ENCODE data around the gene USP5. TPM values are rescaled to one million over a fixed set of nuclear protein-coding genes. Genes with fewer than 3 reads are reported as not detected.
"Not testable (repeated sequence)": the region's sequence is repeated elsewhere in the genome, so short reads cannot be mapped to it uniquely, and the experiment has no call there.

USP5 gene
- polyA plus RNA-seq, 2 of the 4 experiments (the other 2 are of a cell fraction), result 58.6 to 78.2 TPM

DNA sequence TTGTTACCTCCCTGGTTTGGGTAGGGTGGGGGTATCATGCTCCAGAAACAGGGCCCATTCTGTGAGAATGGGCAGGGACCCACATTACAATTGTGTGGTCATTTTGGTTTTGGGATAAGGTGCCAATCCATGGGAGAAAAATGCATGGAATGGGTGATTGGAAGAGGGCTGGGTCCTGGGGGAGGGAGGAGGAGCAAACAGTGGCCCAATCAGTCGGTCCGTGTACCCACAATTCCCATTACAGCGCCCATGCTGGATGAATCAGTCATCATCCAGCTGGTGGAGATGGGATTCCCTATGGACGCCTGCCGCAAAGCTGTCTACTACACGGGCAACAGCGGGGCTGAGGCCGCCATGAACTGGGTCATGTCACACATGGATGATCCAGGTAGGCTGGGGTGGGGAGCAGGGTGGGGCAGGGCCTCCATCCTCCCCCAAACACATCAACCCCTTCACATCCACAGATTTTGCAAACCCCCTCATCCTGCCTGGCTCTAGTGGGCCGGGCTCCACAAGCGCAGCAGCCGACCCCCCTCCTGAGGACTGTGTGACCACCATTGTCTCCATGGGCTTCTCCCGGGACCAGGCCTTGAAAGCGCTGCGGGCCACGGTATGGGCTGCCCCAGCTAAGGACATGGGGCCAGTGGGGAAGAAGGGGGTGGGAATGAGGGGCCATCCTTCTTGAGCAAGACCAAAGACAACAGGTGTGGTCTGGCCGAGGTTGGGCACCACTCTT is 11.8 kb downstream of the USP5 start (continued):
- TF ChIP-seq ELK1 (IDR thresholded peaks at IDR 0.05; ENCODE audit: low read depth, low read length), result no peak
- no peak for TF ChIP-seq REST (IDR thresholded peaks at IDR 0.05)
- TF ChIP-seq MAZ (IDR thresholded peaks at IDR 0.05; ENCODE audit: borderline replicate concordance, low read depth, low read length), result no peak

DNA sequence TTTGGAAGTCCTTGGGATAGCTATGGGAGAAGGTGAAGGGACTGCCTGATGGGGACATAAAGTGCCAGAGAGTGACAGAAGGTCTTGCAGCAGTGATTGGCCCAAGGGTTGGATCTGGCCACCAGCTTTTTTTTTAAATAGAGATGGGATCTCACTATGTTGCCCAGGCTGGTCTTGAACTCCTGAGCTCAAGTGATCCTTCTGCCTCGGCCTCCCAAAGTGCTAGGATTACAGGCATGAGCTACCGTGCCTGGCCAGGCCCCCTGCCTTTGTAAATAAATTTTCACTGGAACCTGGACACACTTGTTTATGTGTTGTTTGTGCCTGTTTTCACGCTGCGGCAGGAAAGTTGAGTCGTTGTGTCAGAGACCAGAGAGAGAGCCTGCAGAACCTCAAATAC is 13.4 kb downstream of the USP5 start:
- ChIA-PET POLR2A (interaction anchor here (1.2 kb wide), 1 partner anchor 14 kb away, joined by 8 read pairs; the partner anchor contains the start of genes CDCA3 and USP5), CTCF (interaction anchor here (1.1 to 9.6 kb wide), 9 partner anchors 12 to 112 kb away, joined by 3 to 183 read pairs (median 6); partner anchors contain the start of genes ATN1, CDCA3, MLF2 and USP5)
- FAIRE-seq; H3K4me2 ChIP-seq; H3K4me3 ChIP-seq; H3K9me3 ChIP-seq; ATAC-seq; H3K27ac ChIP-seq; DNase-seq (ENCODE audit: low read depth in 1 of 2, low spot score in 1 of 2): not testable (repeated sequence)
- H3K4me1 ChIP-seq, result peaks cover 25% of the 10 kb centered on the region
- 90% methylated on average over 5 of the region's 5 CpGs for WGBS (ENCODE audit: missing lambda C conversion rate)

GRCh38 chr12:6866163-6866919 is 14.4 kb downstream of the USP5 start:
- DNase-seq (ENCODE audit: low read depth in 1 of 2, low spot score in 1 of 2), result no peak
- peak overlapping the region; percentile 100 for H3K4me3 ChIP-seq
- WGBS (ENCODE audit: missing lambda C conversion rate), result 85% methylated on average over 19 of the region's 19 CpGs
- ChIA-PET POLR2A (interaction anchor here (0.6 to 4.8 kb wide), 11 partner anchors 12 to 113 kb away, joined by 4 to 74 read pairs (median 9); partner anchors contain the start of genes C12orf57, CDCA3, MLF2 and PTMS), CTCF (interaction anchor here (1.1 to 17.9 kb wide), 13 partner anchors 9 to 113 kb away, joined by 3 to 399 read pairs (median 6); partner anchors contain the start of genes ATN1, C12orf57, CDCA3 and MLF2)
- H3K4me2 ChIP-seq, result peak overlapping the region; percentile 100
- FAIRE-seq, result no peak
- H3K27ac ChIP-seq, result peak overlapping the region; percentile 97 to 99
- TF ChIP-seq RNF2 (IDR thresholded peaks at IDR 0.05; ENCODE audit: borderline replicate concordance, low read depth) (no peak), NR3C1 (IDR thresholded peaks at IDR 0.05) (no peak), HOXB13 (CRISPR knock-in tag; IDR thresholded peaks at IDR 0.05; ENCODE audit: low read depth) (no peak), BHLHE40 (IDR thresholded peaks at IDR 0.05; ENCODE audit: low read depth, low read length) (no peak), SMC3 (IDR thresholded peaks at IDR 0.05) (no peak), HOXA7 (CRISPR knock-in tag; IDR thresholded peaks at IDR 0.05) (no peak), EP300 (IDR thresholded peaks at IDR 0.05) (no peak), ATOH8 (CRISPR knock-in tag; IDR thresholded peaks at IDR 0.05; ENCODE audit: low read depth) (no peak), ESRRA (IDR thresholded peaks at IDR 0.05; ENCODE audit: borderline replicate concordance, low read length) (no peak), CBX8 (IDR thresholded peaks at IDR 0.05) (no peak), TFCP2L1 (CRISPR knock-in tag; IDR thresholded peaks at IDR 0.05) (no peak), ELK1 (IDR thresholded peaks at IDR 0.05; ENCODE audit: low read depth, low read length) (no peak), NPAS2 (CRISPR knock-in tag; IDR thresholded peaks at IDR 0.05; ENCODE audit: borderline replicate concordance) (no peak)
- TF ChIP-seq, protein P1, sequence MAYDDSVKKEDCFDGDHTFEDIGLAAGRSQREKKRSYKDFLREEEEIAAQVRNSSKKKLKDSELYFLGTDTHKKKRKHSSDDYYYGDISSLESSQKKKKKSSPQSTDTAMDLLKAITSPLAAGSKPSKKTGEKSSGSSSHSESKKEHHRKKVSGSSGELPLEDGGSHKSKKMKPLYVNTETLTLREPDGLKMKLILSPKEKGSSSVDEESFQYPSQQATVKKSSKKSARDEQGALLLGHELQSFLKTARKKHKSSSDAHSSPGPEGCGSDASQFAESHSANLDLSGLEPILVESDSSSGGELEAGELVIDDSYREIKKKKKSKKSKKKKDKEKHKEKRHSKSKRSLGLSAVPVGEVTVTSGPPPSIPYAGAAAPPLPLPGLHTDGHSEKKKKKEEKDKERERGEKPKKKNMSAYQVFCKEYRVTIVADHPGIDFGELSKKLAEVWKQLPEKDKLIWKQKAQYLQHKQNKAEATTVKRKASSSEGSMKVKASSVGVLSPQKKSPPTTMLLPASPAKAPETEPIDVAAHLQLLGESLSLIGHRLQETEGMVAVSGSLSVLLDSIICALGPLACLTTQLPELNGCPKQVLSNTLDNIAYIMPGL (CRISPR knock-in tag; IDR thresholded peaks at IDR 0.05; ENCODE audit: borderline replicate concordance), result no peak
- no peak for ATAC-seq
- no peaks in the 10 kb centered on the region for H3K9me3 ChIP-seq
- peaks cover 35% of the 10 kb centered on the region for H3K4me1 ChIP-seq

All from A549 (cell line).